GM23338 (cell line): Measurements from ENCODE around the gene SCFD1.

ENCODE experiments used
- CREB1 ChIP-seq: fragments of 250-450 bp; sonication (Bioruptor Pico); IDR thresholded peaks from 2 replicates; pipeline ENCODE4 v1.5.0; 2020; ENCODE audit warnings: low read depth, mild to moderate bottlenecking, moderate library complexity
- CTCF ChIP-seq, 2 experiments: fragments of 200-600 bp in 1 of 2; sonication (generic) in 1 of 2; conservative IDR thresholded peaks; 2 replicates each; pipeline versions ENCODE4 v1.5.1 to v1.6.1; 2016 to 2017; ENCODE audit warnings: antibody characterized with exemption in 2 of 2, low read depth in 2 of 2, mild to moderate bottlenecking in 2 of 2, moderate library complexity in 1 of 2
- ETS1 ChIP-seq: IDR thresholded peaks from 2 replicates; pipeline ENCODE4 v1.6.1; 2016; ENCODE audit warnings: antibody characterized with exemption
- EZH2 ChIP-seq: fragments of 200-600 bp; sonication (generic); IDR thresholded peaks from one replicate; pipeline ENCODE4 v1.8.0; 2017; ENCODE audit warnings: antibody characterized with exemption, mild to moderate bottlenecking, low read depth; ENCODE audit not compliant: unreplicated experiment
- EZH2phosphoT487 ChIP-seq: fragments of 200-600 bp; sonication (generic); IDR thresholded peaks from one replicate; pipeline ENCODE4 v1.8.1; 2018; ENCODE audit warnings: antibody characterized with exemption; ENCODE audit not compliant: unreplicated experiment
- NANOG ChIP-seq: IDR thresholded peaks from 2 replicates; pipeline ENCODE4 v1.6.1; 2016; ENCODE audit warnings: antibody characterized with exemption, borderline replicate concordance
- POLR2AphosphoS5 ChIP-seq: IDR thresholded peaks from 2 replicates; pipeline ENCODE4 v1.6.1; 2016; ENCODE audit warnings: antibody characterized with exemption, low read depth
- REST ChIP-seq: IDR thresholded peaks from one replicate; pipeline ENCODE4 v1.6.1; 2018; ENCODE audit warnings: antibody characterized with exemption; ENCODE audit not compliant: unreplicated experiment
- STAT1 ChIP-seq: IDR thresholded peaks from one replicate; pipeline ENCODE4 v1.6.1; 2016; ENCODE audit warnings: antibody characterized with exemption; ENCODE audit not compliant: unreplicated experiment
- ZNF114 ChIP-seq: fragments of 250-450 bp; sonication (Bioruptor Pico); IDR thresholded peaks from 2 replicates; pipeline ENCODE4 v1.5.0; 2020; ENCODE audit warnings: mild to moderate bottlenecking, moderate library complexity
- ZNF331 ChIP-seq: fragments of 250-450 bp; sonication (Bioruptor Pico); IDR thresholded peaks from 2 replicates; pipeline ENCODE4 v1.5.0; 2020; ENCODE audit warnings: low read depth, mild to moderate bottlenecking, moderate library complexity

GRCh38 chr14:30757082-30757481, 135.0 kb downstream of the SCFD1 start:
- no peak for TF ChIP-seq REST
- no peak for TF ChIP-seq POLR2AphosphoS5
- TF ChIP-seq CTCF (conservative IDR thresholded peaks at IDR 0.05; ENCODE audit: low read depth in 2 of 2): no peak
- TF ChIP-seq EZH2phosphoT487: no peak
- no peak for TF ChIP-seq NANOG
- no peak for TF ChIP-seq ZNF114
- no peak for TF ChIP-seq EZH2
- TF ChIP-seq ETS1: no peak
- TF ChIP-seq CREB1: no peak
- TF ChIP-seq STAT1: no peak
- TF ChIP-seq ZNF331 (CRISPR knock-in tag): no peak
